Mesendoderm (in vitro differentiated cells): ENCODE data around the gene CXXC1.

ENCODE experiments used
- DNase-seq: peaks from one replicate; pipeline ENCODE4 v3.0.0; 2013
- H2AK5ac ChIP-seq: 2 replicates; pipeline ENCODE4 v1.6.1; 2013; ENCODE audit warnings: low read length, inconsistent platforms
- H2BK120ac ChIP-seq: 2 replicates; pipeline ENCODE4 v1.6.1; 2013; ENCODE audit warnings: low read depth, mild to moderate bottlenecking, low read length, moderate library complexity, mixed read lengths
- H2BK15ac ChIP-seq: replicated peaks from 2 replicates; pipeline ENCODE4 v1.6.1; 2013; ENCODE audit warnings: low read depth, mild to moderate bottlenecking, moderate library complexity
- H2BK5ac ChIP-seq: 2 replicates; pipeline ENCODE4 v1.6.1; 2013; ENCODE audit warnings: low read length, inconsistent platforms
- H3K18ac ChIP-seq: 2 replicates; pipeline ENCODE4 v1.6.1; 2013; ENCODE audit warnings: mild to moderate bottlenecking, low read length, mixed read lengths
- H3K23ac ChIP-seq: one replicate; pipeline ENCODE4 v1.6.1; 2013; ENCODE audit warnings: low read length
- H3K27ac ChIP-seq: 2 replicates; pipeline ENCODE4 v1.5.1; 2013; ENCODE audit warnings: low read depth, mild to moderate bottlenecking, inconsistent platforms, low read length, moderate library complexity
- H3K27me3 ChIP-seq: 2 replicates; pipeline ENCODE4 v1.6.1; 2013; ENCODE audit warnings: low read length, control low read depth, mild to moderate bottlenecking, inconsistent platforms; ENCODE audit not compliant: insufficient read depth, poor library complexity
- H3K36me3 ChIP-seq: 2 replicates; pipeline ENCODE4 v1.6.1; 2013; ENCODE audit warnings: low read length, inconsistent platforms; ENCODE audit not compliant: control insufficient read depth, insufficient read depth
- H3K4ac ChIP-seq: one replicate; pipeline ENCODE4 v1.6.1; 2013; ENCODE audit warnings: low read depth, mild to moderate bottlenecking, low read length, moderate library complexity
- H3K4me1 ChIP-seq: 2 replicates; pipeline ENCODE4 v1.6.1; 2013; ENCODE audit warnings: low read depth, low read length, inconsistent platforms; ENCODE audit not compliant: control insufficient read depth
- H3K4me2 ChIP-seq: 2 replicates; pipeline ENCODE4 v1.6.1; 2013; ENCODE audit warnings: low read length
- H3K4me3 ChIP-seq: 2 replicates; pipeline ENCODE4 v1.5.1; 2013; ENCODE audit warnings: mild to moderate bottlenecking, low read length
- H3K56ac ChIP-seq: one replicate; pipeline ENCODE4 v1.6.1; 2013; ENCODE audit warnings: low read length
- H3K79me1 ChIP-seq: 2 replicates; pipeline ENCODE4 v1.6.1; 2013; ENCODE audit warnings: low read length, inconsistent platforms
- H3K79me2 ChIP-seq: 2 replicates; pipeline ENCODE4 v1.6.1; 2013; ENCODE audit warnings: mild to moderate bottlenecking, low read length; ENCODE audit not compliant: control insufficient read depth, insufficient read depth
- H3K9ac ChIP-seq: 2 replicates; pipeline ENCODE4 v1.6.1; 2013; ENCODE audit warnings: low read length, inconsistent platforms
- H4K5ac ChIP-seq: one replicate; pipeline ENCODE4 v1.6.1; 2013; ENCODE audit warnings: low read length
- H4K8ac ChIP-seq: one replicate; pipeline ENCODE4 v1.6.1; 2013; ENCODE audit warnings: low read depth, mild to moderate bottlenecking, control low read depth, low read length, moderate library complexity
- WGBS: extraction: QIAGEN DNeasy Blood & Tissue Kit; methylation state at CpG from one replicate; pipeline ENCODE4 v1.1.7; 2013; ENCODE audit warnings: low lambda C conversion rate, missing lambda C conversion rate; ENCODE audit not compliant: insufficient coverage; ENCODE audit errors: extremely low coverage; 5-methylcytosine and 5-hydroxymethylcytosine counted together

CXXC1 gene

GRCh38 chr18:50301074-50301473, 13.6 kb upstream of the CXXC1 start:
- Histone ChIP-seq H4K5ac (no peak overlapping the region), H3K36me3 (no peaks in the 10 kb centered on the region), H3K4me2 (no peak overlapping the region), H3K23ac (no peak overlapping the region), H2BK5ac (no peak overlapping the region), H2AK5ac (no peak overlapping the region), H3K4me3 (no peak overlapping the region), H3K9ac (no peak overlapping the region), H3K79me1 (no peaks in the 10 kb centered on the region), H3K27ac (no peak overlapping the region), H3K27me3 (no peaks in the 10 kb centered on the region), H3K56ac (no peak overlapping the region), H3K4me1 (no peaks in the 10 kb centered on the region), H3K4ac (no peak overlapping the region), H3K79me2 (no peaks in the 10 kb centered on the region), H3K18ac (no peak overlapping the region), H2BK120ac (no peak overlapping the region), H4K8ac (no peak overlapping the region), H2BK15ac (no peak overlapping the region)
- no peak for DNase-seq
- WGBS = no CpG with 5 or more reads among the region's 5 CpGs

- Histone ChIP-seq H3K9ac (no peak overlapping the region), H2BK120ac (no peak overlapping the region), H3K79me2 (no peaks in the 10 kb centered on the region), H2BK15ac (no peak overlapping the region), H3K4ac (no peak overlapping the region), H2AK5ac (no peak overlapping the region), H3K36me3 (no peaks in the 10 kb centered on the region), H3K23ac (no peak overlapping the region), H3K27ac (no peak overlapping the region), H3K4me1 (no peaks in the 10 kb centered on the region), H4K5ac (no peak overlapping the region), H3K56ac (no peak overlapping the region), H3K4me3 (no peak overlapping the region), H3K4me2 (no peak overlapping the region), H3K18ac (no peak overlapping the region), H3K79me1 (no peaks in the 10 kb centered on the region), H2BK5ac (no peak overlapping the region), H4K8ac (no peak overlapping the region), H3K27me3 (no peaks in the 10 kb centered on the region)
- DNase-seq = no peak
- no CpG with 5 or more reads among the region's 7 CpGs for WGBS
Observed at GRCh38 chr18:50299626-50300388, 12.3 kb upstream of the CXXC1 start.

- WGBS = no CpG with 5 or more reads among the region's 49 CpGs
- DNase-seq = no peak
- Histone ChIP-seq H3K4me2 (no peak overlapping the region), H2BK5ac (no peak overlapping the region), H2BK120ac (no peak overlapping the region), H3K27ac (no peak overlapping the region), H3K4me3 (no peak overlapping the region), H4K8ac (no peak overlapping the region), H3K36me3 (no peaks in the 10 kb centered on the region), H3K18ac (no peak overlapping the region), H4K5ac (no peak overlapping the region), H3K79me2 (no peaks in the 10 kb centered on the region), H2AK5ac (no peak overlapping the region), H3K4ac (no peak overlapping the region), H3K4me1 (no peaks in the 10 kb centered on the region), H3K79me1 (no peaks in the 10 kb centered on the region), H3K56ac (no peak overlapping the region), H3K27me3 (no peaks in the 10 kb centered on the region), H3K9ac (no peak overlapping the region), H2BK15ac (no peak overlapping the region), H3K23ac (no peak overlapping the region)
Observed at GRCh38 chr18:50298443-50299284, 11.2 kb upstream of the CXXC1 start.

GRCh38 chr18:50297621-50298442, 10.3 kb upstream of the CXXC1 start:
- H3K4ac ChIP-seq = no peak overlapping the region
- H3K4me2 ChIP-seq = peak overlapping the region; percentile 67
- peak overlapping the region; percentile 50 for H3K9ac ChIP-seq
- no peaks in the 10 kb centered on the region for H3K36me3 ChIP-seq
- no peaks in the 10 kb centered on the region for H3K79me2 ChIP-seq
- peak overlapping the region; percentile 64 for H4K5ac ChIP-seq
- peak overlapping the region; percentile 88 for H3K56ac ChIP-seq
- no peaks in the 10 kb centered on the region for H3K27me3 ChIP-seq
- H2AK5ac ChIP-seq = no peak overlapping the region
- no peaks in the 10 kb centered on the region for H3K79me1 ChIP-seq
- no peak overlapping the region for H2BK5ac ChIP-seq
- H2BK15ac ChIP-seq = no peak overlapping the region
- DNase-seq = peak; percentile 80
- H3K18ac ChIP-seq = no peak overlapping the region
- no peak overlapping the region for H4K8ac ChIP-seq
- peak overlapping the region; percentile 14 for H3K4me3 ChIP-seq
- no peak overlapping the region for H3K23ac ChIP-seq
- no CpG with 5 or more reads among the region's 28 CpGs for WGBS
- H3K4me1 ChIP-seq = no peaks in the 10 kb centered on the region
- H3K27ac ChIP-seq = no peak overlapping the region
- no peak overlapping the region for H2BK120ac ChIP-seq

DNA sequence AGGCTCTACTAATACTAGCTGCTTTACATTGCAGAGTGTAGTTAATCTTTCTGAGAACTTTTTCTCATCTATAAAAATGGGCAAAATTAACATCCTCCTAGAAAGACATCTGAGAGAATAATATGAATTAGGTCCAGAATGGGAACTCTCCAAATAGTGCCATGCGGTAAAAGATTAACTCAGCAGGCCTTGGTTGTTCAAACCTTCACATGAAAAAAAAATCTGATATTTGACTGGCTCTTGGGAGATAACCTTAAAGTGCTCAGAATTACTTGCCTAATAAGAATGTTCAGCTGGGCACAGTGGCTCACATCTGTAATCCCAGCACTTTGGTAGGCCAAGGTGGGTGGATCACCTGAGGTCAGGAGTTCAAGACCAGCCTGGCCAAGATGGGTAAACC, 5.5 kb upstream of the CXXC1 start:
- no peaks in the 10 kb centered on the region for H3K4me1 ChIP-seq

More for the DNA sequence above, 5.5 kb upstream of the CXXC1 start:
- H3K79me1 ChIP-seq = no peaks in the 10 kb centered on the region
- no peak overlapping the region for H3K4me2 ChIP-seq
- no peak overlapping the region for H3K23ac ChIP-seq
- no peak overlapping the region for H2BK5ac ChIP-seq
- no peak overlapping the region for H3K18ac ChIP-seq
- no peak overlapping the region for H3K9ac ChIP-seq
- DNase-seq = no peak
- no peak overlapping the region for H2BK15ac ChIP-seq
- H4K5ac ChIP-seq = no peak overlapping the region
- H3K4me3 ChIP-seq = no peak overlapping the region
- no peaks in the 10 kb centered on the region for H3K27me3 ChIP-seq
- H3K79me2 ChIP-seq = no peaks in the 10 kb centered on the region
- H4K8ac ChIP-seq = no peak overlapping the region
- no peak overlapping the region for H3K4ac ChIP-seq
- no peak overlapping the region for H3K56ac ChIP-seq
- H3K27ac ChIP-seq = no peak overlapping the region
- H2BK120ac ChIP-seq = no peak overlapping the region
- H3K36me3 ChIP-seq = no peaks in the 10 kb centered on the region
- H2AK5ac ChIP-seq = no peak overlapping the region
- WGBS = no CpG with 5 or more reads among the region's 1 CpG
